ENCODE data around the gene PEDS1.

DNA sequence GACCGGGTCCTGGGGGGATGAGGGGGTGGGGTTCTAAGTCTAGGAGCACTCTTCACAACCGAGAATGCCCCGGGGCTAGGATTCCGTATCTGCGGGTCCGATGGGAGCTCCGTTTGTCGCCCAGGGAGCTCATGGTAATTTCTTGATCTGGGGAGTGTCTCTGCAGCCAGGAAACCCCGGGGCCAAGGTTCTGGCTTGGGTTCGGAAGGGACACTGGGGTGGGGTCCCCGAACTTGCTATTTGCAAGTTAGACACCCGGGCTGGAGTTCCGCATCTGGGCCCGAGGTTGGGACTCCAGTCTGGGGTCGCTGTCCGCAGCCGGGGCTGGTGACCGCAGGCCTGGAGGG lies 397 bp downstream of the PEDS1 start:
- TF ChIP-seq POLR2A (IDR thresholded peaks at IDR 0.05): no peak
- TF ChIP-seq, protein P1, sequence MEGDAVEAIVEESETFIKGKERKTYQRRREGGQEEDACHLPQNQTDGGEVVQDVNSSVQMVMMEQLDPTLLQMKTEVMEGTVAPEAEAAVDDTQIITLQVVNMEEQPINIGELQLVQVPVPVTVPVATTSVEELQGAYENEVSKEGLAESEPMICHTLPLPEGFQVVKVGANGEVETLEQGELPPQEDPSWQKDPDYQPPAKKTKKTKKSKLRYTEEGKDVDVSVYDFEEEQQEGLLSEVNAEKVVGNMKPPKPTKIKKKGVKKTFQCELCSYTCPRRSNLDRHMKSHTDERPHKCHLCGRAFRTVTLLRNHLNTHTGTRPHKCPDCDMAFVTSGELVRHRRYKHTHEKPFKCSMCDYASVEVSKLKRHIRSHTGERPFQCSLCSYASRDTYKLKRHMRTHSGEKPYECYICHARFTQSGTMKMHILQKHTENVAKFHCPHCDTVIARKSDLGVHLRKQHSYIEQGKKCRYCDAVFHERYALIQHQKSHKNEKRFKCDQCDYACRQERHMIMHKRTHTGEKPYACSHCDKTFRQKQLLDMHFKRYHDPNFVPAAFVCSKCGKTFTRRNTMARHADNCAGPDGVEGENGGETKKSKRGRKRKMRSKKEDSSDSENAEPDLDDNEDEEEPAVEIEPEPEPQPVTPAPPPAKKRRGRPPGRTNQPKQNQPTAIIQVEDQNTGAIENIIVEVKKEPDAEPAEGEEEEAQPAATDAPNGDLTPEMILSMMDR (IDR thresholded peaks at IDR 0.05): no peak
- no peak for TF ChIP-seq EP300 (IDR thresholded peaks at IDR 0.05)

Measured in ovary (tissue), 3 donors.